DND-41 (cell line): ENCODE data around the gene HEMK1.

Source experiments
- EZH2 ChIP-seq: IDR thresholded peaks from 3 replicates; pipeline ENCODE4 v1.6.1; 2012; ENCODE audit warnings: borderline replicate concordance, low read depth, mild to moderate bottlenecking, moderate library complexity, low read length, inconsistent platforms; ENCODE audit not compliant: severe bottlenecking
- TF ChIP-seq, protein P1 (sequence below): IDR thresholded peaks from 2 replicates; pipeline ENCODE4 v1.5.1; 2012; ENCODE audit warnings: borderline replicate concordance, low read length, moderate library complexity, mild to moderate bottlenecking; ENCODE audit not compliant: poor library complexity, severe bottlenecking; ENCODE audit errors: extremely low read depth

DNA sequence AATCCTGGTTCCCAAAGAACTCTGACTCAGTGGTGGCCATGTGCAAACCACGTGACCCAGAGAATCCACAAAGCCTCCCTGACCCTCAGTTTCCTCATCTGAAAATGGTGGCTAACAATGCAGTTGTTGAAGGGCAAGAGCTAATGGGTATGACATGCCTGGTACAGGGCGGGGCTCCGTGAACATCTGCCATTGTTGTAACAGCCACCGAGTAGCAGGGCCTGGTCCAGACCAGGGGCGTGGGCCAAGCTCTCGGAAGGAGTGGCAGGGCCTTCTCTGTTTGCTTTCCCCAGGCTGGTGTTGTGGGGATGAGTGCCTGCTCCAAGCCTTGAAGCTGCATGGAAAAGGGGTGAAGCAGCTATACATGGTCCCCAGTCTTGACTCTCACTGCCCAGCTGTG is 61.1 kb downstream of the HEMK1 start:
- no peak for TF ChIP-seq EZH2
- TF ChIP-seq, protein P1, sequence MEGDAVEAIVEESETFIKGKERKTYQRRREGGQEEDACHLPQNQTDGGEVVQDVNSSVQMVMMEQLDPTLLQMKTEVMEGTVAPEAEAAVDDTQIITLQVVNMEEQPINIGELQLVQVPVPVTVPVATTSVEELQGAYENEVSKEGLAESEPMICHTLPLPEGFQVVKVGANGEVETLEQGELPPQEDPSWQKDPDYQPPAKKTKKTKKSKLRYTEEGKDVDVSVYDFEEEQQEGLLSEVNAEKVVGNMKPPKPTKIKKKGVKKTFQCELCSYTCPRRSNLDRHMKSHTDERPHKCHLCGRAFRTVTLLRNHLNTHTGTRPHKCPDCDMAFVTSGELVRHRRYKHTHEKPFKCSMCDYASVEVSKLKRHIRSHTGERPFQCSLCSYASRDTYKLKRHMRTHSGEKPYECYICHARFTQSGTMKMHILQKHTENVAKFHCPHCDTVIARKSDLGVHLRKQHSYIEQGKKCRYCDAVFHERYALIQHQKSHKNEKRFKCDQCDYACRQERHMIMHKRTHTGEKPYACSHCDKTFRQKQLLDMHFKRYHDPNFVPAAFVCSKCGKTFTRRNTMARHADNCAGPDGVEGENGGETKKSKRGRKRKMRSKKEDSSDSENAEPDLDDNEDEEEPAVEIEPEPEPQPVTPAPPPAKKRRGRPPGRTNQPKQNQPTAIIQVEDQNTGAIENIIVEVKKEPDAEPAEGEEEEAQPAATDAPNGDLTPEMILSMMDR: no peak
